Activated T-cell treated with anti-CD3 and anti-CD28 coated beads, Interleukin-2, amount 50 U/mL, for 24 hours (primary cell): ENCODE measurements around the gene SV2C.
"Not testable (repeated sequence)": the region's sequence is repeated elsewhere in the genome, so short reads cannot be mapped to it uniquely, and the experiment has no call there.

Experiments
- DNase-seq: peaks from one replicate; pipeline ENCODE4 v3.0.0-alpha.2; 2020
- H3K27ac Mint-ChIP-seq: 2 replicates; pipeline ENCODE4 v1.8.0; 2020; ENCODE audit warnings: mild to moderate bottlenecking, mixed read lengths
- H3K27me3 Mint-ChIP-seq: 2 replicates; pipeline ENCODE4 v1.8.0; 2020; ENCODE audit warnings: mixed read lengths
- H3K36me3 Mint-ChIP-seq: 2 replicates; pipeline ENCODE4 v1.8.0; 2020; ENCODE audit warnings: low read depth, mixed read lengths
- H3K4me1 Mint-ChIP-seq: 2 replicates; pipeline ENCODE4 v1.8.0; 2020; ENCODE audit warnings: low read depth, mixed read lengths
- H3K4me3 Mint-ChIP-seq: 2 replicates; pipeline ENCODE4 v1.8.0; 2020; ENCODE audit warnings: mild to moderate bottlenecking, moderate library complexity, mixed read lengths
- H3K9me3 Mint-ChIP-seq: 2 replicates; pipeline ENCODE4 v1.8.0; 2020; ENCODE audit warnings: mixed read lengths

SV2C gene

GRCh38 chr5:76323494-76323893, 240.3 kb downstream of the SV2C start:
- H3K4me1 Mint-ChIP-seq = peaks cover 45% of the 10 kb centered on the region
- not testable (repeated sequence) for H3K36me3 Mint-ChIP-seq, DNase-seq, H3K4me3 Mint-ChIP-seq, H3K27ac Mint-ChIP-seq, H3K27me3 Mint-ChIP-seq, H3K9me3 Mint-ChIP-seq

- no peaks in the 10 kb centered on the region for H3K36me3 Mint-ChIP-seq
- peaks cover 5% of the 10 kb centered on the region for H3K9me3 Mint-ChIP-seq
- no peak for DNase-seq
- peak overlapping the region; percentile 77 for H3K27ac Mint-ChIP-seq
- no peaks in the 10 kb centered on the region for H3K27me3 Mint-ChIP-seq
- peak overlapping the region; percentile 35 for H3K4me3 Mint-ChIP-seq
- peaks cover 45% of the 10 kb centered on the region for H3K4me1 Mint-ChIP-seq
Measured at GRCh38 chr5:76325326-76325725, 242.1 kb downstream of the SV2C start.

- Mint-ChIP-seq H3K27me3 (no peaks in the 10 kb centered on the region), H3K9me3 (peaks cover 5% of the 10 kb centered on the region), H3K27ac (peak overlapping the region; percentile 77), H3K4me3 (peak overlapping the region; percentile 35), H3K36me3 (no peaks in the 10 kb centered on the region), H3K4me1 (peaks cover 50% of the 10 kb centered on the region)
- no peak for DNase-seq
Measured at GRCh38 chr5:76325876-76326491, 242.8 kb downstream of the SV2C start.

- peaks cover 5% of the 10 kb centered on the region for H3K9me3 Mint-ChIP-seq
- H3K4me3 Mint-ChIP-seq = no peak overlapping the region
- peaks cover 58% of the 10 kb centered on the region for H3K4me1 Mint-ChIP-seq
- no peaks in the 10 kb centered on the region for H3K27me3 Mint-ChIP-seq
- no peak for DNase-seq
- H3K27ac Mint-ChIP-seq = peak overlapping the region; percentile 77
- no peaks in the 10 kb centered on the region for H3K36me3 Mint-ChIP-seq
Measured at GRCh38 chr5:76326577-76327302, 243.6 kb downstream of the SV2C start.

GRCh38 chr5:76329346-76329745, 246.2 kb downstream of the SV2C start:
- H3K27me3 Mint-ChIP-seq = no peaks in the 10 kb centered on the region
- DNase-seq = no peak
- H3K9me3 Mint-ChIP-seq = no peaks in the 10 kb centered on the region
- H3K27ac Mint-ChIP-seq = no peak overlapping the region
- no peak overlapping the region for H3K4me3 Mint-ChIP-seq
- no peaks in the 10 kb centered on the region for H3K36me3 Mint-ChIP-seq
- peaks cover 74% of the 10 kb centered on the region for H3K4me1 Mint-ChIP-seq

GRCh38 chr5:76331126-76331525, 247.9 kb downstream of the SV2C start:
- Mint-ChIP-seq H3K4me3 (peak overlapping the region; percentile 13), H3K4me1 (peaks cover 60% of the 10 kb centered on the region), H3K9me3 (no peaks in the 10 kb centered on the region), H3K36me3 (no peaks in the 10 kb centered on the region), H3K27ac (peak overlapping the region; percentile 42), H3K27me3 (no peaks in the 10 kb centered on the region)
- DNase-seq = peak; percentile 40

GRCh38 chr5:76332102-76332501, 248.9 kb downstream of the SV2C start:
- H3K4me1 Mint-ChIP-seq = peaks cover 50% of the 10 kb centered on the region
- H3K36me3 Mint-ChIP-seq = no peaks in the 10 kb centered on the region
- no peaks in the 10 kb centered on the region for H3K27me3 Mint-ChIP-seq
- no peaks in the 10 kb centered on the region for H3K9me3 Mint-ChIP-seq
- no peak overlapping the region for H3K4me3 Mint-ChIP-seq
- no peak for DNase-seq
- no peak overlapping the region for H3K27ac Mint-ChIP-seq

- H3K36me3 Mint-ChIP-seq = no peaks in the 10 kb centered on the region
- peak overlapping the region; percentile 4 for H3K27ac Mint-ChIP-seq
- H3K4me1 Mint-ChIP-seq = peaks cover 45% of the 10 kb centered on the region
- H3K9me3 Mint-ChIP-seq = no peaks in the 10 kb centered on the region
- no peaks in the 10 kb centered on the region for H3K27me3 Mint-ChIP-seq
- no peak overlapping the region for H3K4me3 Mint-ChIP-seq
- DNase-seq = no peak
Measured at GRCh38 chr5:76332611-76333205, 249.5 kb downstream of the SV2C start.

- Mint-ChIP-seq H3K4me3 (no peak overlapping the region), H3K9me3 (no peaks in the 10 kb centered on the region), H3K27ac (no peak overlapping the region), H3K4me1 (peaks cover 45% of the 10 kb centered on the region), H3K36me3 (no peaks in the 10 kb centered on the region), H3K27me3 (no peaks in the 10 kb centered on the region)
- DNase-seq = no peak
Measured at GRCh38 chr5:76333571-76333970, 250.4 kb downstream of the SV2C start.

- no peak for DNase-seq
- no peak overlapping the region for H3K4me3 Mint-ChIP-seq
- no peaks in the 10 kb centered on the region for H3K9me3 Mint-ChIP-seq
- H3K27ac Mint-ChIP-seq = no peak overlapping the region
- H3K36me3 Mint-ChIP-seq = no peaks in the 10 kb centered on the region
- H3K4me1 Mint-ChIP-seq = peaks cover 41% of the 10 kb centered on the region
- H3K27me3 Mint-ChIP-seq = no peaks in the 10 kb centered on the region
Measured at GRCh38 chr5:76334574-76334973, 251.4 kb downstream of the SV2C start.

GRCh38 chr5:76335451-76335850, 252.3 kb downstream of the SV2C start:
- H3K36me3 Mint-ChIP-seq, H3K27ac Mint-ChIP-seq, H3K9me3 Mint-ChIP-seq, H3K27me3 Mint-ChIP-seq, H3K4me3 Mint-ChIP-seq, DNase-seq: not testable (repeated sequence)
- H3K4me1 Mint-ChIP-seq = peaks cover 35% of the 10 kb centered on the region

- not testable (repeated sequence) for H3K9me3 Mint-ChIP-seq, H3K27ac Mint-ChIP-seq, H3K27me3 Mint-ChIP-seq, DNase-seq, H3K4me3 Mint-ChIP-seq, H3K36me3 Mint-ChIP-seq
- peaks cover 28% of the 10 kb centered on the region for H3K4me1 Mint-ChIP-seq
Measured at GRCh38 chr5:76336253-76336809, 253.1 kb downstream of the SV2C start.

GRCh38 chr5:76337953-76338451, 254.8 kb downstream of the SV2C start:
- Mint-ChIP-seq H3K36me3 (no peaks in the 10 kb centered on the region), H3K27me3 (no peaks in the 10 kb centered on the region), H3K4me1 (peaks cover 22% of the 10 kb centered on the region), H3K4me3 (no peak overlapping the region), H3K9me3 (no peaks in the 10 kb centered on the region), H3K27ac (no peak overlapping the region)
- DNase-seq = peak; percentile 41

- Mint-ChIP-seq H3K27me3 (no peaks in the 10 kb centered on the region), H3K9me3 (no peaks in the 10 kb centered on the region), H3K4me1 (peaks cover 18% of the 10 kb centered on the region), H3K36me3 (no peaks in the 10 kb centered on the region), H3K27ac (no peak overlapping the region), H3K4me3 (no peak overlapping the region)
- no peak for DNase-seq
Measured at GRCh38 chr5:76339919-76340318, 256.7 kb downstream of the SV2C start.
